Measurements from ENCODE around the gene LAMA5.
"Not testable (repeated sequence)": the region's sequence is repeated elsewhere in the genome, so short reads cannot be mapped to it uniquely, and the experiment has no call there.

Gene LAMA5

GRCh38 chr20:62387933-62388635 lies 21.0 kb upstream of the LAMA5 start:
- no peak for DNase-seq

- no peak for DNase-seq
These were observed 20.3 kb upstream of the LAMA5 start for GRCh38 chr20:62387219-62387913.

GRCh38 chr20:62386383-62387218 lies 19.5 kb upstream of the LAMA5 start, which contains the start of gene RPS21:
Gene RPS21 (plus strand): TSS chr20:62387103. CDS start chr20:62387339, 236 bp downstream.
- peak; percentile 95 for DNase-seq

- DNase-seq: peak; percentile 82
These were observed 15.4 kb upstream of the LAMA5 start for GRCh38 chr20:62382306-62383198.

GRCh38 chr20:62381842-62382241 lies 14.7 kb upstream of the LAMA5 start:
- no peak for DNase-seq

GRCh38 chr20:62381202-62381797 lies 14.2 kb upstream of the LAMA5 start:
- DNase-seq: no peak

- no peak for DNase-seq
These were observed 11.1 kb upstream of the LAMA5 start for GRCh38 chr20:62378215-62378614.

- no peak for DNase-seq
These were observed 10.6 kb upstream of the LAMA5 start for GRCh38 chr20:62377615-62378178.

- no peak for DNase-seq
These were observed 10.0 kb upstream of the LAMA5 start for GRCh38 chr20:62377064-62377461.

GRCh38 chr20:62376112-62377063 lies 9.3 kb upstream of the LAMA5 start:
- DNase-seq: no peak

- DNase-seq: no peak
These were observed 7.4 kb upstream of the LAMA5 start for GRCh38 chr20:62374331-62375152.

GRCh38 chr20:62373631-62374179 lies 6.6 kb upstream of the LAMA5 start:
- DNase-seq: not testable (repeated sequence)

GRCh38 chr20:62372042-62372993 lies 5.2 kb upstream of the LAMA5 start:
- DNase-seq: no peak

GRCh38 chr20:62371588-62372041 lies 4.5 kb upstream of the LAMA5 start:
- no peak for DNase-seq

GRCh38 chr20:62370807-62371587 lies 3.9 kb upstream of the LAMA5 start:
- DNase-seq: no peak

- DNase-seq: no peak
These were observed 3.1 kb upstream of the LAMA5 start for GRCh38 chr20:62370115-62370806.

- no peak for DNase-seq
These were observed 2.7 kb upstream of the LAMA5 start for GRCh38 chr20:62369815-62370114.
